Endothelial cell of umbilical vein (primary cell): ENCODE data around the gene PLG. TPM values are rescaled to one million over a fixed set of nuclear protein-coding genes. Genes with fewer than 3 reads are reported as not detected.

ENCODE experiments used
- BruUV-seq: library from RNA; stranded (reverse); fragments of 400-500 nt; replicated peaks from 2 replicates; lab custom pipeline; 2021; lab: Mats Ljungman, UMichigan
- CTCF ChIA-PET: fragments of 300-600, 350-600 bp; sonication (Branson Sonifier 250); formaldehyde crosslinking; loops from one replicate; lab custom pipeline; 2021; ENCODE audit warnings: antibody characterized with exemption, inconsistent platforms; lab: Charles Lee
- POLR2A ChIA-PET: fragments of 300-600, 350-600 bp; sonication (Branson Sonifier 250); formaldehyde crosslinking; loops from one replicate; lab custom pipeline; 2021; ENCODE audit warnings: antibody characterized with exemption, inconsistent platforms; lab: Charles Lee
- DNase-seq: peaks from one replicate; pipeline ENCODE4 v3.0.0-alpha.2; 2011; ENCODE audit warnings: low read depth, low spot score
- FAIRE-seq: peaks from 2 replicates; lab custom pipeline; 2011; peaks lifted over from hg19 to GRCh38; lab: Jason Lieb, UNC
- H2AFZ ChIP-seq: 2 replicates; pipeline ENCODE4 v1.6.0; 2012; ENCODE audit warnings: low read depth, low read length, control low read depth, inconsistent platforms
- H3K27ac ChIP-seq: 2 replicates; pipeline ENCODE4 v1.5.1; 2011; ENCODE audit warnings: low read depth, mild to moderate bottlenecking, control low read depth, low read length, moderate library complexity; ENCODE audit not compliant: insufficient read depth
- H3K27me3 ChIP-seq, 2 experiments: 2 replicates each; pipeline versions ENCODE4 v1.6.0 to v1.6.1; 2011; ENCODE audit warnings: low read length in 2 of 2, mixed read lengths in 1 of 2; ENCODE audit not compliant: control insufficient read depth in 2 of 2, insufficient read depth in 2 of 2
- H3K36me3 ChIP-seq, 2 experiments: 2 replicates in 1 of 2; 3 replicates in 1 of 2; pipeline ENCODE4 v1.5.1; 2011; ENCODE audit warnings: low read length in 2 of 2, mild to moderate bottlenecking in 1 of 2, moderate library complexity in 1 of 2; ENCODE audit not compliant: control insufficient read depth in 2 of 2, insufficient read depth in 2 of 2; ENCODE audit errors: extremely low read depth in 1 of 2
- H3K4me1 ChIP-seq: 3 replicates; pipeline ENCODE4 v1.5.1; 2011; ENCODE audit warnings: mild to moderate bottlenecking, low read length; ENCODE audit not compliant: control insufficient read depth, insufficient read depth; ENCODE audit errors: extremely low read depth
- H3K4me2 ChIP-seq: 2 replicates; pipeline ENCODE4 v1.6.1; 2011; ENCODE audit warnings: low read length, control low read depth, mixed read lengths; ENCODE audit not compliant: insufficient read depth
- H3K4me3 ChIP-seq, 3 experiments: fragments of 200-600 bp in 1 of 3; sonication (generic), shearing (Covaris generic) in 1 of 3; replicated peaks in 1 of 3; 2 replicates each; pipeline ENCODE4 v1.5.1; 2011 to 2016; ENCODE audit warnings: control low read depth in 3 of 3, low read length in 3 of 3, mild to moderate bottlenecking in 2 of 3, inconsistent platforms in 1 of 3, low read depth in 1 of 3, moderate library complexity in 1 of 3; ENCODE audit not compliant: insufficient read depth in 1 of 3
- H3K79me2 ChIP-seq: 2 replicates; pipeline ENCODE4 v1.6.0; 2012; ENCODE audit warnings: low read length, inconsistent platforms; ENCODE audit not compliant: control insufficient read depth, insufficient read depth
- H3K9ac ChIP-seq: replicated peaks from 2 replicates; pipeline ENCODE3; 2011; ENCODE audit warnings: low read length, control low read depth; ENCODE audit not compliant: insufficient read depth; ENCODE audit errors: extremely low read depth
- H3K9me1 ChIP-seq: replicated peaks from 3 replicates; pipeline ENCODE4 v1.6.0; 2011; ENCODE audit warnings: mild to moderate bottlenecking, low read length; ENCODE audit not compliant: control insufficient read depth, insufficient read depth; ENCODE audit errors: extremely low read depth
- H3K9me3 ChIP-seq: replicated peaks from 2 replicates; pipeline ENCODE4 v1.5.1; 2012; ENCODE audit warnings: low read length, inconsistent platforms; ENCODE audit not compliant: control insufficient read depth, insufficient read depth
- H4K20me1 ChIP-seq: replicated peaks from 2 replicates; pipeline ENCODE3; 2011; ENCODE audit warnings: mild to moderate bottlenecking, low read length; ENCODE audit not compliant: control insufficient read depth, insufficient read depth; ENCODE audit errors: extremely low read depth
- CTCF ChIP-seq, 2 donors: IDR thresholded peaks; 1 replicate in 1 of 2; 2 replicates in 1 of 2; pipeline ENCODE4 v1.5.1; 2011; ENCODE audit warnings: low read length in 2 of 2, mild to moderate bottlenecking in 2 of 2, moderate library complexity in 2 of 2, control low read depth in 1 of 2, inconsistent platforms in 1 of 2, low read depth in 1 of 2; ENCODE audit not compliant: insufficient read depth in 1 of 2; ENCODE audit errors: extremely low read depth in 1 of 2
- FOS ChIP-seq: IDR thresholded peaks from 2 replicates; pipeline ENCODE4 v1.6.1; 2011; ENCODE audit warnings: mild to moderate bottlenecking, low read length, moderate library complexity, borderline replicate concordance; ENCODE audit not compliant: insufficient read depth
- JUN ChIP-seq: IDR thresholded peaks from 2 replicates; pipeline ENCODE4 v1.6.1; 2011; ENCODE audit warnings: borderline replicate concordance, low read depth; ENCODE audit not compliant: insufficient read length, insufficient read depth
- MAX ChIP-seq: IDR thresholded peaks from 2 replicates; pipeline ENCODE4 v1.6.1; 2011; ENCODE audit not compliant: insufficient read depth, insufficient read length
- MYC ChIP-seq: IDR thresholded peaks from one replicate; pipeline ENCODE4 v1.6.1; 2011; ENCODE audit warnings: mild to moderate bottlenecking, low read depth, low read length
- POLR2A ChIP-seq: IDR thresholded peaks from 2 replicates; pipeline ENCODE4 v1.6.1; 2012; ENCODE audit warnings: low read depth, mild to moderate bottlenecking, control low read depth, low read length
- POLR2AphosphoS5 ChIP-seq: IDR thresholded peaks from 2 replicates; pipeline ENCODE4 v1.6.1; 2012; ENCODE audit warnings: low read depth, mild to moderate bottlenecking, control low read depth, low read length, moderate library complexity; ENCODE audit not compliant: insufficient read depth
- dilution Hi-C: fragments of 300-500 bp; cut with MboI; formaldehyde crosslinking; loops from one replicate; pipeline ENCODE4 v1.15.0; 2019; ENCODE audit warnings: low sequenced_read_pairs; ENCODE audit not compliant: extremely low pct_ligation_motif_present
- intact Hi-C: fragments of 100-400 bp; cut with micrococcal nuclease; formaldehyde crosslinking; loops from one replicate; pipeline ENCODE4 v1.10.0; 2022
- polyA plus RNA-seq, 4 experiments: library from polyadenylated mRNA; depleted of rRNA in 3 of 4; stranded (reverse) in 3 of 4; unstranded in 1 of 4; fragments of >200 nt; gene quantifications; 2 replicates each; pipeline versions ENCODE4 v1.2.1 to v1.2.3, GENCODE V29; 2011 to 2012; ENCODE audit warnings: missing spikeins in 1 of 4
- total RNA-seq: library from RNA; stranded (reverse); gene quantifications from 2 replicates; pipeline ENCODE4 v1.2.3, GENCODE V29; 2021

Gene PLG
- total and polyA plus RNA-seq, 2 donors (not counting 3 experiments of a cell fraction or from before 2014, with no cell fraction given): not detected

GRCh38 chr6:160755165-160755564, 53.1 kb downstream of the PLG start:
- Histone ChIP-seq H4K20me1 (no peaks in the 10 kb centered on the region), H3K9me1 (no peaks in the 10 kb centered on the region), H3K9ac (no peak overlapping the region), H3K9me3 (no peaks in the 10 kb centered on the region), H3K36me3 (no peaks in the 10 kb centered on the region), H3K79me2 (no peaks in the 10 kb centered on the region), H3K4me3 (no peak overlapping the region), H3K27ac (no peak overlapping the region), H3K4me1 (no peaks in the 10 kb centered on the region), H2AFZ (no peak overlapping the region), H3K4me2 (no peak overlapping the region), H3K27me3 (no peaks in the 10 kb centered on the region)
- BruUV-seq: no TSS peak
- no peak for TF ChIP-seq FOS
- no peak for TF ChIP-seq POLR2AphosphoS5
- TF ChIP-seq MYC: no peak
- no peak for TF ChIP-seq JUN
- no peak for TF ChIP-seq CTCF (IDR thresholded peaks at IDR 0.05; ENCODE audit: extremely low read depth in 1 of 2, insufficient read depth in 1 of 2, low read depth in 1 of 2, low read length in 2 of 2)
- TF ChIP-seq MAX: no peak
- TF ChIP-seq POLR2A: no peak
- POLR2A ChIA-PET: no interaction called here
- CTCF ChIA-PET: no interaction called here
- dilution Hi-C loops (no loop called here), intact Hi-C loops (no loop called here)
- FAIRE-seq: no peak
- no peak for DNase-seq
